Skin of body (tissue), 2 donors: ENCODE measurements around the gene PLEKHM1. TPM values are rescaled to one million over a fixed set of nuclear protein-coding genes. Genes with fewer than 3 reads are reported as not detected.
"Not testable (repeated sequence)": the region's sequence is repeated elsewhere in the genome, so short reads cannot be mapped to it uniquely, and the experiment has no call there.

Experiments used
- DNase-seq: peaks from one replicate; lab custom pipeline; 2025; lab: John Stamatoyannopoulos, UW
- total RNA-seq: library from RNA; depleted of rRNA; stranded (reverse); fragments of >200 nt; gene quantifications from one replicate; pipeline ENCODE4 v1.2.3, GENCODE V29; 2014

The PLEKHM1 gene
- total RNA-seq, 1 donor from 2014 or later = 14.9 TPM

DNA sequence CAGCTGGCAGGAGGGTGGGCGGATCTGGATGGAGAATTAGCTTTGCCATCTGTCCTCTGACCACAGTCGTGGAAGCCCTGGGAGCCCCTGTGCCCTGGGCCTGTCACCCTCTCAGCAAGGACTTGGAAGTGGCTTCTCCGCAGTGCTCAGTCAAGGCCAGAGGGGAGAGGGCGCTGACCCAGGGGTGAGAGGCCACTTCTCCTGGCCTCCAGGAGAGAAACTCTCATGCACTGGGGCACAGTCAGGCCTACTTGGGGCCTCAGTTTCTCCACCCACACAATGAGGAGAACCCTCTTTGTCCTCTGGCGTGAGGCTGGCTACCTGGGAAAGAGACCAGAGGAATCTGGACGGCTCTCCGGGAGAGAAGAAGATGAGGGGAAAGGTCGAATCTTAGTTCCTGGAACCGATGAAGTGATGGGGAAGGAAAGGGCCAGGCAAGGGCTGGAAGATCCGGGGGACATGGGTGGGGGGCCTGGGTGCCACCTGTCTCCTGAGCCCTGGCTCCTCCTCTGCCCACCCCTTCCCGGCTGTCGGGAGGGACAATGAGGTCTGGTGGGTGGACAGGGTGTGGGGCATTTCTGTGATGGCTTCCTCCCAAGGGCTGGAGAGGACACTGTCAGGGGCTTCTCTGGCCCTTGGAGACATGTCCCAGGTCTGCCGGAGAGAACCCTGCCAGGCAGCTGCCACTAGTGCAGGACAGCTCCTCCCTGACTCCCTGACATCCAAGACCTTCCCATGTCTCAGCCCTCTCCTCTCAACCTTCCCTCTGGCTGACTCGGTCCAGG is 48.8 kb downstream of the PLEKHM1 start:
- no peak for DNase-seq

DNA sequence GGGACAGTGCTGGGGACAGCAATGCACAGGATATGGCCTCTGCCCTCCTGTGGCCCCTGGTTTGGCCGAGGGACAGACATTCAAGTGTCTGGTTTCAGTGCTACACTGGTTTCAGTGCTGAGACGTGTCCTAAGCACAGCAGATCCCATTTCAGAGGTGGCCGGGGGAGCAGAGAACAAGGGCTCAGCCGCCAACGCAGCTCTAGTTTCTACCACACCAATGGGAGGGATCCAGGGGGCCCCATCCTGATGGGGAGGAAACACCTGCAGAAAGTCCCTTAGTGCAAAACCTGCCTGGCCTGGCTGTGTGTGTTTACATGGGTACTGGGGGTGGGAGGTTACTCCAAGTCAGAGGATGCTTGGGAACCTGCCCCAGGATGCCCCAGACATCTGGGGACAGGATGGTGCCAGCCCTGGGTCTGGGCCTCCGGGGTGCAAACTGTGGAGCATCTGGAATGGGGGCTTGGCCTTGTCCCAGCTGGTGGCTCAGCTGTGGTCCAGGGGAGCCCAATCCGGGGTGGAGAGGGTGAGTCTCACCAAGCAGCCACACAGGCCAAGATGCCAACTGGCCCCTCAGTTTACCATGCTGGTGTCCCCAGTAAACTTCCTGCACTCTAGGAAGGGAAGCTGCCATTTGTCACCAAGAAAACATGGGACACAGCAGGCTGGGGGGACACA is 49.5 kb downstream of the PLEKHM1 start:
- not testable (repeated sequence) for DNase-seq

DNA sequence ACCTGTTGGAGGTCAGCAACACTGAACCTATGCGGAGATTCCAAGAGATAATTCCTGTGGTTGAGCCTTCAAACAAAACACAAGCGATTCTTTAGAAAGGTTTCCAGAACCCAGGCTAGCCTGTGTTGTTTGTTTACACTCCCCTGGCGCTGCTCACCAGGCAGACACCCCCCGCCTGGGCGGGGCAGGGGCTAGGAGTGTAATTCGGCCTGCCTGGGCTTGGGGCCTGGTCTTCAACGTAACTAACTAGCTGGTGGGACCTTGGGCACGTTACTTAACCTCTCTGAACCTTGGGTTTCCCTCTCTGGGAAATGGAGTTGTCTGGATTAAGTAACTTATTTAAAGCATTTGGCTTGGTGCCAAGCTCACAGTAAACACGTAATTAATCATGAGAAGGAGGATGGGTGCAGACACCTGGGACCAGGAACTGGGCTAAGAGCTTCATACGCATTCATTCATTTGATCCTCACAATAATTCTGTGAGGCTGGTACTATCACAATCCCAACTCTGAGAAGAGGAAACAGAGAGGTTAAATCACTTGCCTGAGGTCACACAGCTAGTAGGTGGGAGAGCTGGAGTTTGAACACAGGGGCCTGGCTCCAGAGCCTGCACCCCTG is 50.3 kb downstream of the PLEKHM1 start:
- no peak for DNase-seq

DNA sequence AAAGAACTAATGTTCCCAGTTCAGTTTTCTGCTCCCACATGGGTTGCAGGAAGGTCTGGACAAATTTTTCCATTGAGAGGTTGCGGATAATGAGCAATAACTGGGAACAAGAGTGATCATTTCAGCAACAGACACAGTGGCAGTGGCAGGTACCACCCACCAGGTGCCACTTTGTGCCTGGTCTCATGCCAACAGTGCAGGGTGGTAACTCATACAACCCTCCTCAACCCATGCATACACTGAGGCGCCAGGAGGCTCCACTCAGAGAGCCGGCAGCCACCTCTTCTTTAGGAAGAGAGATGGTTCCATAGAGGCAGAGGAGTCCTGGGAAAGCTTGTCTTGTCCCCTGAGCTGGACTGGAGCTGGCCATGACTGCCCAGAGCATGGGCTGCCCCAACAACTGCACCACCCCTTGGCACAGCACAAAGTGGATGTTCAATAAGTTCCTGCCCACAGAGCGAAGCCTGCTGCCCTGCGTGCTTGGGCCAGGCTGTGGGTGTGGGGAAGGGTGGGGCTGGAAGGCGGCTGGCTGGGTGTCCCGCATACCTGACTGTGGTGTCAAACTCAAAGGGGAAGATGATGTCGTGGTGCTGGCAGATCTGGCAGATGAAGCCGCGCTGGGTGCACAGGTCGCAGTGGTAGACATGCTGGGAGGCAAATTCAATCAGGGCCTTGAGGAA is 51.5 kb downstream of the PLEKHM1 start:
- no peak for DNase-seq

DNA sequence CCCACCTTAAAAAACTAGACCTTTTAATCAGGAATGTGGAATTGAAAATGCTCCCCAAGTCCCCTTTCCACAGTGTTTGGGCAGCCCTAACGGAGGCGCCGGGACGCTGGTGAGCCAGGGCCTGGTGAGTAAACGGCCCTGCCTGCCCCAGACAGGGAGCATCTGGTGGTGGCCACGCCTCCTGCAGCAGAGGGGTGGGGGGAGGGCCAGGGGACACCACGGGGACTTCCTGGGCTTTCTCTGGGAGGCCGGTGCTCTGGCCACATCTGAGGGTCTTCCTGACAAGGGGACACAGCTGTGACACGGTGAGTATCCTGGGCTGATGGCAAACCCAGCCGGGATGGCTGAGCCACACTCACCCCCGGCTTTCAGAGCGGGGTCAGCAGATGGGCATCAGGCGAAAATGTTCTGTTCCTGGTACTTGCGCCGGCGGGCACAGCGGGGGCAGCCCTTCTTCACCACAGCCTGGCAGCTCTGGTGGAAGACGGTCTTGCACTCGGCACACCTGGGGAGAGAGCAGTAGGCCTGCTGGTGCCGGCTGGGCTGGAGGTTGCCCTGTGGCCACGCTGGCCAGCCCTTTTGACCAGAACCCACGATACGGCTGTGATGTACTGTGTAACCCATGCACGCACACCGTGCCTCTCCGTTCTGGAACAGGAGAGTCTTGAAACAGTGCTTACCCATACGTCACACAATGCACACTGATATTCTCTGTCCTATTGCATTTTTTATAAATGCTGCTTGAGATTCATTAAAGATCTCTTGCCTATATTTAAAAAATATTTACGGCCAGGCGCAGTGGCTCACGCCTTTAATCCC is 52.8 kb downstream of the PLEKHM1 start:
- DNase-seq = no peak

DNA sequence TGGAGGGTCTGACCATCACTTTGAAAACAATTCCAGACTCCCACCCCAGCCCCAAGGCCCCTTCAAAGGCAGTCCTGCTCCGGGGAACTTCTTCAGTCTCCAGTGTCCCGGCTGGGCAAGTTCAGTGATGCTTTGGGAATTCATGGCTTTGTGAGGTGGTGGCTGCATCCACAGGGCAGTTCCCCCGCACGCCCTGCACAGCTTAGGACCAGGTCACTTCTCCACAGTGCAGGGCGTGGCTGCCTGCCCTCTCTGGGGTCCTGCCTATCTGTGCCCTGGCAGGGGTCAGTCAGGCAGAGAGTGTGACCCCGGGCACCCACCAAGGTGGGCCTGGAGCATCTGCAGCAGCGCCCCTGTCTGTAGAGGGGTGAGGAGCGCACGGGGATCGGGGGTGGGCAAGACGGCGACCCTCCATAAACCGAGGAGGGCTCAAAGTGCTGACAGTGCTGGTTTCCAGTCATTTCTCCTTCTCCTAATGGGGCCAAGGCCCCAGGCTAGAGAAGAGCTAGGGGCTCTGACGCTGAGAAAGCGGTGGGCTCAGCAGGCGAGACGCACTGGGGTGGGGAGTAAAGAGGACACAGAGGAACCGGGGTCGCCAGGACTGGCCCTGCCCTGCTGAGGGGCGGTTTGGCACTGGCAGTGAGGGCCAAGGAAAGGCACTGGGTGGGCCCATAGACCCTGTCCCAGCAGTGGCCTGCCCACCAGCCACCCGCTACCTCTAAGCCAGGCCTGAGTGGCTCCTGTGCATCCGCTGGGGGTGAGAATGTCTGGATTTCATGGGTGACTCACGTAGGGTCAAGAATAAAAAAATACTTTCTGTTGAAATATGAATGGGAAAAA is 53.7 kb downstream of the PLEKHM1 start:
- DNase-seq = no peak

DNA sequence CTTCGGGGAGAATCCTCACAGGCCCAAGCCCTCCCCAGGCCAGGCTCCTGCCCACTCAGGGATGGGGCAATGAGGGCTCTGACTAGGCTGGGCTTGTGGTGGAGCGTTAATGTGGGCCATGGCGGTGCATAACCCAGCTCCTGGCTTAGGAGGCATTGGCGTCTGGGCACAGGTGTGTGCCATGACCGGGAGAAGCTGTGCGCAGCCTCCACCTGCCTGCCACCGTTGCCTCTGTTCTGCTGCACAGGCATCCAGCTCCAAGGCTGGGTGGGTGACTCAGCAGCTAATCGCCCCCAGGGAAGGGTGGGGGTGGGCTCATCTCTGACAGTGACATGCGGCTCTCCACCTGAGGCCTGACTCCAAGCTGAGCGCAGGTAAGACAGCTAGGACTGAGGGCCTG is 54.4 kb downstream of the PLEKHM1 start:
- no peak for DNase-seq

DNA sequence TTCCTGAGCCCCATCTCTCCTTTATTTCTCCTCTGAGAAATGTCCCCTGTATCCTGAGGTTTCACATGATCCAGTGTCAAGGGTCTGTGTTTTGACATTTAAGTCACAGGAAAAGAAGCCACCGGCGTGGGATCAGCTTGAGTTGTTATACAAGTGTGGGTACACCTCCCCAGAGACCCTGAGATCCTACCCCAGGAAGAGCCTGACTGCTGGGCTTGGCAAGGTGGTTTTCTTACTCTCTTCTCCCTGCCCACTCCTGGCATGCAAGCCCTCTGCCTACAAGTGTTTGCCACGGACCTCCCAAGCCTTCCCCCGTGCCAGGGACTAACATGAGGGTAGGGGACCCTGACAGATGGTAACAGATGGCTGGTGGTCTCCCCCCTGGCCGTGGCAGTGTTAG is 55.0 kb downstream of the PLEKHM1 start:
- DNase-seq = no peak

DNA sequence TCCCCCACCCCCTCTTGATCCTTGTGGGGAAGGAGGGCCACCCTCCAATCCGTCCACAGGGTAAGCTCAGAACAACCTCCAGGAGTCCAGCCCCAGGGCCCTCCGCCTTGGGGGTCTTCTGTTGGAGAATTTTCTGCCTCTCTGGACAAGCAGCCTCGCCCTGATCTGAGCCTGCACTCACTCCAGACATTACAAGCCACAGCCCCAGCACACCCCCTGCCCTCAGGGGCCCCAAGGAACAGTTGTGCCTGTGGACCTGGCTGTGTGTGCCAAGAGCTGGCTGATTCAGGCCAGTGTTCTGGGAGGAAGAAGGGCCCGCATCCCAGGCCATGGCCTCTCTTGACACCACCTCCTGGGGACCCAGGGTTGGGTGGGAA is 57.4 kb downstream of the PLEKHM1 start:
- no peak for DNase-seq

DNA sequence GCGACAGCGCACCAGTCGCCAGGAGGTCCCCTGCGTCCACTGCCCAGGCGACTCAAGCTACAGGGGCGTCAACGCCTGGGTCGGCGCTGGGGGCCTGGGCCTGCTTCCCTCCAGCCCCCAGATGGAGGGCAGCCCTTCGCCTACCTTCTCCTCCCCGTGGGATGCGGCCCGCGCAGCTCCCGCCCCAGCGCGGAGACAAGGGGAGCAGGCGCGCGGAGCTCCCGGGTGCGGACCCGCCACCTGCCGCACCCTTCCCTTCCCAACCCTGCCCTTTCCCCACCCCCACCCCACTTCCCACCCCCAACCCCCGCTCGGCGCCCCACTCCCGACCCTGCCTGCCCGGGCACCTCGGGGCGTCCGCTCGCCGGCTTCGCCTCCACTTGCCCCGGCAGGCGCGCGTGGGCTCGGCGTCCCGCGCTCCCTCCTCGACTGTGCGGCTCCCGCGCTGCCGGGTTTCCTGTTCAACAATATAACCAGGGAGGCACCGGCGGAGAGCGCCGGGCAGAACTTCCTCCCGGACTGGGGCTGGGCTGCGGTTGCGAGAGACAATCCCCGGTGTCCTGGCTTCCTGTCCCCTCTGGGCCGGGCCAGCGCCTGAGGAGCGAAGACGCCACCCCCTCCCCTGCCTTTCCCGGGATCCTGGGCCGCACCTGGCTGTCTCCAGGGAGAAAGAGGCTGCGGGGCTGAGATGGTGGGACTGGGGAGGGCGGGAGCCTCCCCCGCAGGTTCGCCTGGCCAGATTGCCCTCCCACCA is 57.9 kb downstream of the PLEKHM1 start, which contains the start of gene ARHGAP27:
TSS of gene ARHGAP27 (minus strand) at position 466 of the 754 bp plus-strand sequence. CDS start 2,591 bp downstream, outside the sequence.
- DNase-seq = no peak

DNA sequence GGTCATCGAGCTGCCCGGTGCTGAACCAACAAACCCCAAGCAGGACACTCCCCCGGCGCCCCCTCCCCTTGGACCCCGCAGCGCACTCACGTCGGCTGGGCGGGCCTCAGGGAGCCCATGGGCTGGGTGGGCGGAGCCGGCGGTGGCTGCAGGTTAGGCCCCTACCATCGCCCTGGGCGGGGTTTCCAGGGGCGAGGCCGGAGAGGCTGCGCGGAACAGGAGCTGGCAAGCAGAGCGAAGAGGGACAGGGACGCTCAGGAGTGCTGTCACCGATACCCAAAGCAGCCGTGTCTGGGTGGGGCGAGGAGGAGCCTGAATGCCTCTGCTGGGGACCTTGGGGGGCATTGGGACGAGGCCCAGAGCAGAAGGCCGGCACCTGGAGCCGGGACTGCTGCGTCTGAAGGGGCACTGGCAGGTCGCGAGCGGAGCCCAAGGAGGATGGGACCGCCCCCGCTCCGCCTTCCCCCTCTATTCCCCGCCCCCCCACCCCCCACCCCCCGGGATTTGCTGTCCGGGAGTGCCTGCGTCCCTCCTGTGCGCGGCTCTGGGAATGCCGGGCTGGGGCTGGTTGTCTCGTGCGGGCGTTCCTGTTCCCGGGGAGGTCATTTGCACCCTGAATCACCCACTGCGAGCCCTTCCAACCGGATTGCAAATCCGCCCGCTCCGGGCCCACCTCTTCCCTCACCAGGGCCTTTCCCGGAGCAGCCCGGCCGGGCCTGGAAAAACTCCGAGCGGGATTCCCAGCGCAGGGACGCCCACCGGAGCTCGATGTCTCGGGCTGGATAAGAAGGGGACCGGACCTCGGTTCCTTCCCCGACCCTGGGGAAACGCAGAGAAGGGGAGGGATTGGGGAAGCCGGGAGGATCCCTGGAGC is 58.8 kb downstream of the PLEKHM1 start:
- no peak for DNase-seq

DNA sequence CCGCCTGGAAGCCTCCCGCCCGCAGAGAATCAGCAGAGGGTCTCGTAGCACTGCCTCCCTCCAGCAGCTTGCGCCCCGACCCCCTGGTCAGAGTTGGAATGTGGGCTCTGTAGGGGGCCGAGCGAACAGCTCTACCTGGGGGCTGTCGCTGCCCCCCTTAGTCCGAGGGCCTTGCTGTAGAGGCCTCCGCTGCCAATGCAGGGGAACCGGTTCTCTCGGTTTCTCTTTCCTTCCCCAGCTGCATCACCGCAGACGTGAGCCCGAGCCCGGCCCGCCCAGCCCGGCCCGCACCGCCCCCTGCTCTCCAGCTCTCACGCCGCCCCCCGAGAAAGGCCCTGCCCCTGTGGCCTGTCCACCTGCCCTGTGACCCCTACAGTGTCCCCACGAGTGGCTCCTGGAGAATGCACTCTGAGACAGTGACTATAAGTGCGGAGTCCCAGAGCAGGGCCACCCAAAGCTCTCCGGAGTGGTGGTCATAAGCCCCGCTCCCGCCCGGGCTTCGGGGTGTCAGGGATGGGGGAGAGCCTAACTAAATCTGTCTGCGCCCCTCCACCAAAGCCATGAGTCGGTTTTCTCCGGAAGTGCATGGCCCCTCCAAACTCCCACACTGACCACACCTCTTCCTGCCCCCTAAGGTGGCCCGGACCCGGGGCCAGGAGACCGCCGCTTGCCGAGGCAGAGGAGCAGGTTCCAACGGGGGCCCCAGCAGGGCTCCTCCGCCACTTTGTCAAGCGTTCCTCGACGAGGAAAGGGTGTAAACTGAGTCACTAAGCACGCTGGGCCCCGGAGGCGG is 59.6 kb downstream of the PLEKHM1 start:
- DNase-seq = no peak

DNA sequence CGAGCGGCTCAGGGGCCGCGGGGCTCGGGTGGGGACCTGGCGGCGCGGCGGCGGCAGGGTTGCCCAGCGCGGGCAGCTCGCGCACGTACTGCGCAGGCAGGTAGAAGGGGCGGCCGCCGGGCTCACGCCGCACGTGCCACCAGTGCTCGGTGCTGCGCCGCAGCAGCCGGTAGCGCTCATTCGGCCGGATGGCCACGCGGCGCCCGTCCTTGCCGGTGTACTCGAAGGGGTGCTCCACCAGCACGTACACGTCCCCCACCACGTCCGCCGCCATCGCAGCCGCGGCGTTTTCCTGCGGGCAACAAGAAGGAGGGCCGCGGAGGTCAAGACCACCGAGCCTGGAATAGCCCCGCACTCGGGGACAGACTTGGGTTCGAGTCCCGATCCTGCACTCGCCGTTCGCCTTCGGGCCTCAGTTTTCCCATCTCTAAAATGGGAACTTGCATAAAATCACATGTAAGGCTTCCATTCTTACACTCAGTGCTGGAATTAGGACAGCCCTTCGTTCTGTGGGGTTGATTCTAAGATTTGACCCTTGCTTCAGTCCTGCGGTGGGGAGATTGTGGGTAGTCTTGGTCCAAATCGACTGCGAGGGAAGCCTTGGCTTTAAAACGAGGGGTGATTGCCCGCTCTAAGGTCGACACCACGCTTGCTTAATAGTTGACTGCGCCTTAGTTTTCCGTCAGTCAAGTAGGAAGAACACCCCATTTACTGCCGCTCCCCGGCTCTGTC is 60.3 kb downstream of the PLEKHM1 start:
- no peak for DNase-seq

DNA sequence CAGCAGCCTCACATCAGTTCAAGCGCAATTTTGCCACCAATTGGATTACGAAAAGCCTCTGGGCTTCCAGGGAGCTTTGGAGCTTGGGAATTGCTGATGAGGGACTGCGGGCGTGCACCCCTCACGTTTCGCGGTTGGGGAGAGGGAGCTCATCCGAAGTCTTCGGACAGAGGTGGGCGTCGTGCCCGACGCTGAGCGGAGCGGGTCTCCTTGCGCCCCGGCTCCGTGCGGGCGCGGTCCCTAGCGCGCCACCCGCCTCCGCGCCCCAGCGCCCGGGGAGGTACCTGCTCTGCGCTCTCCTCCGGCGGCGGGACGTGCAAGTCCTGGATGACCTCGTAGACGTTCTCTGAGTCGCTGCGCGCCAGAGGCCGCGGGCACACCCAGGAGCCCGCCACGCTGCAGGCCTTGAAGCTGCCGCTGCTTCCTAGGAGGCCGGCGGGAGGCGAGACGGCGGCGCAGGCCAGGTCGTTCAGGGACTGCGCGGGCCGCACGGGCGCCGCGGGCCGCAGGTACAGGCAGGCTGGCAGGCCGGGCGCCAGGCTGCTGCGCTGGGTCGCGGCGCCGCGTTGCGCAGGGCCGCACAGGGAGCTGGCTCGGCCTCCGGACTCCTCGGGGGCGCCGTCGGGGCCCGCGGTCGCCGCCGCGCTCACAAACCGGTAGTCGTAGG is 61.0 kb downstream of the PLEKHM1 start:
- no peak for DNase-seq

DNA sequence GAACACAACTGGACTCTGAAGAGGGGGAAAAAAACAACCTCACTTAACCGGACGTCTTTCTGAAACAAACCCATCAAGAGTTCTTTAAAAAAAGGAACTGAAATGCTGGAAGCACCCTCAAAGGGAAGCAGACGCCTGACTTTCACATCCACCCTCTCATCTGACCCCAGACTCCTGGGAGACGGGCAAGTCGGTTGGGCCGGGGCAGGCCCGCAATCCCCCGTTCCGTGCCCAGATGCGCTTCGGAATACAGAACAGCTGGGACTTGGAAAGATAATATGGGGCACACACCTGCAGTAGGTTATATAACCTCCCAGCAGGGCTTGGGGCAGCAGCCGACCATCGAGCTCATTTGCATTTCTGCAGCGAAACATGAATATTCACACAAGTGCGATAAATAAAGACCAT is 61.6 kb downstream of the PLEKHM1 start:
- DNase-seq = no peak

DNA sequence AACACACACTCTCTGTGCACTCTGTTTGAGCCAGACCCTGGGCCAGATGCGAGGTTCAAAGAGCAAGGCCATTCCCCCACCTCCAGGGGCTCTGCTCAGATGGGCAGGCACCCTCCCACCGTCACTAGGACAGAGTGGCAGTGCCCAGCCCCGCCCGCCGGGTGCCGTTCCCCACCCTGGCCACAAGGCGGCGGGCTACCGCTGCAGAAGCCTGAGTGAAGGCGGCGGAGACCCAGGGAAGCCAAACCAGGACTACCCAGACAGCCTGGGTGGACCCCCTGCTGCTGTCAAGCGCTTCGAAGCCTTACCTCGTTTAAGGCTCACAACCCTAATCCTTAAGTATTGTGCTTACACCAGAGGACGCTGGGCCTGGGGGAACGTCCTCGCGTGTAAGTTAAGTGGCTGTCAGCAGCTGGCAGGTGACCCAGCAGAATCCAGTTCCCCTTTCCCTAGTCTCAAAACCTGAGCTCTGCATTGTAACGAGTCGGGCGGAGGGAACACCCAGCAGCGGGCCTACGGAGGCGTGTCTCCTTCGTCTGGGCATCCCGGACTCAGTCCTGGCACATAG is 62.4 kb downstream of the PLEKHM1 start:
- peak; percentile 64 for DNase-seq
